ENCODE measurements around the gene AFAP1L2. TPM values are rescaled to one million over a fixed set of nuclear protein-coding genes. Genes with fewer than 3 reads are reported as not detected.
A peak's percentile ranks its signal among the peaks of the same experiment; 100 is the strongest.

AFAP1L2 gene
- total RNA-seq, 4 donors from 2014 or later = 3.7 to 18.8 (median 4.5) TPM

DNA sequence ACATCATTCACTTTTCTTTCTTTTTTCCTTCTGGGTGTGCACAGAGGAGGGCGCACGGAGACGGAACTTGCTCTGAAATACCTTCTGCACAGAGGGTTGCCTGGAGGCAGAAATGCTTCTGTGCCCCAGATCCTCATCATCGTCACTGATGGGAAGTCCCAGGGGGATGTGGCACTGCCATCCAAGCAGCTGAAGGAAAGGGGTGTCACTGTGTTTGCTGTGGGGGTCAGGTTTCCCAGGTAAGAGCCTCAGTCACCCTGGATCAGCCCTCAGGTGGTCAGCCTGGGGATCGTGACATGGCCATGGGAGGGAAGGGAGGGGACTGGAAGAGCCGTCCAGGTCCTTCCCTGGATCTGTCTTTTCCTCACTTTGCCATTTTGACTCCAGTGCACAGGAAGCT lies 131.6 kb downstream of the AFAP1L2 start:
- TF ChIP-seq, protein P1, sequence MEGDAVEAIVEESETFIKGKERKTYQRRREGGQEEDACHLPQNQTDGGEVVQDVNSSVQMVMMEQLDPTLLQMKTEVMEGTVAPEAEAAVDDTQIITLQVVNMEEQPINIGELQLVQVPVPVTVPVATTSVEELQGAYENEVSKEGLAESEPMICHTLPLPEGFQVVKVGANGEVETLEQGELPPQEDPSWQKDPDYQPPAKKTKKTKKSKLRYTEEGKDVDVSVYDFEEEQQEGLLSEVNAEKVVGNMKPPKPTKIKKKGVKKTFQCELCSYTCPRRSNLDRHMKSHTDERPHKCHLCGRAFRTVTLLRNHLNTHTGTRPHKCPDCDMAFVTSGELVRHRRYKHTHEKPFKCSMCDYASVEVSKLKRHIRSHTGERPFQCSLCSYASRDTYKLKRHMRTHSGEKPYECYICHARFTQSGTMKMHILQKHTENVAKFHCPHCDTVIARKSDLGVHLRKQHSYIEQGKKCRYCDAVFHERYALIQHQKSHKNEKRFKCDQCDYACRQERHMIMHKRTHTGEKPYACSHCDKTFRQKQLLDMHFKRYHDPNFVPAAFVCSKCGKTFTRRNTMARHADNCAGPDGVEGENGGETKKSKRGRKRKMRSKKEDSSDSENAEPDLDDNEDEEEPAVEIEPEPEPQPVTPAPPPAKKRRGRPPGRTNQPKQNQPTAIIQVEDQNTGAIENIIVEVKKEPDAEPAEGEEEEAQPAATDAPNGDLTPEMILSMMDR (IDR thresholded peaks at IDR 0.05) = no peak

DNA sequence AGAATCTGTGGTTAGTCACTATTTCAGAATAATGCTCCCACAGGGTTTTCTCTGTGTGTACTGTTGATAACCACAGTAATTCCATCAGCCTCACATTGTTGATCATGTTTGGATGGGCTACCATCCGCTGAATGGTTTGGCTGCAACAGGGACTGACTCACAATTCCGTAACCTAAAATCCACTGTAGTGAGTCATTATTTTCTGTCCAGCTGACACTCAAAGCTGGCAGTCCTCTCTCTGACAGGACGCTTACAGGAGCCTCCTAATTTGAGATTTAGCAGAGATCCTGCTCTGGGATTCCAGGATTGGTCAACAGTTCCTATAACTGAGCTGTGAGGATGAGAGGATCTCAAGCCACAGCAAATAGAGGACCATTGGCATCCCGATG lies 132.5 kb downstream of the AFAP1L2 start:
- DNase-seq (ENCODE audit: low spot score) = no peak
- ATAC-seq (ENCODE audit: low FRiP score) = peak; percentile 86
- TF ChIP-seq, protein P1 (IDR thresholded peaks at IDR 0.05) = no peak

More for the DNA sequence above, 131.6 kb downstream of the AFAP1L2 start:
- DNase-seq (ENCODE audit: low spot score) = no peak
- ATAC-seq (ENCODE audit: low FRiP score) = no peak

DNA sequence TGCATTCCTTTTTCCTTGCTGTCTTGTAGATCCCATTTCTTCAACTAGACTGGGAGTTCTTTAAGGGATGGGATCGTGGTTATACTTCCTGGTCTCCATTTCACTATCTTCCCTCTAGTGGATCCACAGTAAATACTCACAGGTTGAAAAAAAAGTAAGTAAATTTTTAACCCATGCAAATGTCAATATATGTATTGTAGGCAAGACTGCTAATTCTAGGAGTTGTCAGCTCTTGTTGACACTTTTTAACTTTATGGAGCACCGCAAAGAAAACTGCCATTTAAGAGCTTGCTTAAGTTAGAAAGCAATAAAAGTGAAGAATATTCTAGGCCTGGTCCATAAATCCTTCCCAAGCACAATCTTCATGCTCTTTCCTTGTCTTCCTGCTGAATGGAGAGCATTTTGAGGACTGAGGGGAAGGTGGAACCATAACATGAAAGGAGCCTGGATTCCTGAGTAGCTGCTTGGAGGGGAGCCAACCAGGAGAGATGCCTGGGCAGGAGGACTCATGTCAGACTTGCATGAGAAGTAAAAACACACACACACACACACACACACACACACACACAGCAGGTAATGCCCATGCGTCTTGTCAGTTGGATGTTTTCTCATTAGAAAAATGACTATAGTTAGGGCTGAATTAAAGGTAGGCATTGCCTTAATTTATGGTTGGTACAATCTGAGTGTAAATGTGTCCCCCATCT lies 133.1 kb downstream of the AFAP1L2 start:
- DNase-seq (ENCODE audit: low spot score) (no peak), ATAC-seq (ENCODE audit: low FRiP score) (no peak)
- TF ChIP-seq, protein P1 (IDR thresholded peaks at IDR 0.05) = no peak

- no peak for DNase-seq (ENCODE audit: low spot score)
- TF ChIP-seq, protein P1 (IDR thresholded peaks at IDR 0.05) = no peak
- ATAC-seq (ENCODE audit: low FRiP score) = peak; percentile 41
Measured at GRCh38 chr10:114266521-114266920, 137.8 kb downstream of the AFAP1L2 start.

- ATAC-seq (ENCODE audit: low FRiP score) (peak; percentile 58), DNase-seq (ENCODE audit: low spot score) (no peak)
- TF ChIP-seq, protein P1 (IDR thresholded peaks at IDR 0.05) = no peak
Measured at GRCh38 chr10:114265392-114266053, 138.8 kb downstream of the AFAP1L2 start.

DNA sequence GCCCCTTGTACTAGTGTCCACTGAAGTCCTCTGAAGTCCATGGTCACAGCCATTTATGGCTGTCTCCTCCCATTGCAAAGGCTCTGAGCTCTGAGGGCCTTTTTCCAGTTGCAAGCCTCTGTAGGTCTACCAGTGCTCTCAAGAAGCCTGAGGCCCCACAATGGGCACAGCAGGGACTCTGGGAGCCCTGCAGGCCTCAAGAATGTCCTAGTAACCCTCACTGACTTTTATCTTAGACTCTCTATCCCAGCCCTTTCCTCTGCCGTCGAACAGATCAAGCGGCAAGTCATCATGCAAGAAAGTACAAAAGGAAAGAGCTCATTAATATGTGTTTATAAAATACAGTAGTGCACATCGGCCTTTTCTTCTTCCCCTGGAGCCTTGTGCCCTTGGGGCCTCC lies 141.8 kb downstream of the AFAP1L2 start:
- DNase-seq (ENCODE audit: low spot score) (no peak), ATAC-seq (ENCODE audit: low FRiP score) (no peak)
- TF ChIP-seq, protein P1 (IDR thresholded peaks at IDR 0.05) = no peak

DNA sequence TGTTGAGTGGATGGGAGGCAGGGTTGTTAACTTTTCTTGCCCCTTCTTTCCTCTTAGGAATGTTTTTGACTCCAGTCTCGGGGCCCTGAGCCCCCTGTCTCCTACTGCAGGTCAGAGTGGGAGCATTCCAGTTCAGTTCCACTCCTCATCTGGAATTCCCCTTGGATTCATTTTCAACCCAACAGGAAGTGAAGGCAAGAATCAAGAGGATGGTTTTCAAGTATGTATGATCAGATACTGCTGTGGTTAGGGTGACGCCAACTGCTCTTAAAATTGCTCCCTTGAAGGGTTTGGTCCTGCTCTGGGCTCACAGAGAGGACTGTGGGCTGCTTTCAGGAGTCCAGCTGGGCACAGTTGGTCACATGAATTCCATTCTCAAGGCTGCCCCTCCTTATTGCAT lies 143.2 kb downstream of the AFAP1L2 start:
- no peak for DNase-seq (ENCODE audit: low spot score)
- TF ChIP-seq, protein P1 (IDR thresholded peaks at IDR 0.05) = no peak
- ATAC-seq (ENCODE audit: low FRiP score) = no peak
